GM23248 (cell line): Measurements from ENCODE around the gene NINL.

ENCODE experiments used
- EZH2 ChIP-seq: fragments of 200-600 bp; sonication (generic); IDR thresholded peaks from 2 replicates; pipeline ENCODE4 v1.6.1; 2018; ENCODE audit warnings: antibody characterized with exemption, mild to moderate bottlenecking; ENCODE audit not compliant: insufficient read depth, poor library complexity, severe bottlenecking
- EZH2phosphoT487 ChIP-seq: fragments of 200-600 bp; sonication (generic); IDR thresholded peaks from 2 replicates; pipeline ENCODE4 v1.6.1; 2018; ENCODE audit warnings: antibody characterized with exemption, moderate library complexity, mild to moderate bottlenecking, low read depth; ENCODE audit not compliant: insufficient read depth

DNA sequence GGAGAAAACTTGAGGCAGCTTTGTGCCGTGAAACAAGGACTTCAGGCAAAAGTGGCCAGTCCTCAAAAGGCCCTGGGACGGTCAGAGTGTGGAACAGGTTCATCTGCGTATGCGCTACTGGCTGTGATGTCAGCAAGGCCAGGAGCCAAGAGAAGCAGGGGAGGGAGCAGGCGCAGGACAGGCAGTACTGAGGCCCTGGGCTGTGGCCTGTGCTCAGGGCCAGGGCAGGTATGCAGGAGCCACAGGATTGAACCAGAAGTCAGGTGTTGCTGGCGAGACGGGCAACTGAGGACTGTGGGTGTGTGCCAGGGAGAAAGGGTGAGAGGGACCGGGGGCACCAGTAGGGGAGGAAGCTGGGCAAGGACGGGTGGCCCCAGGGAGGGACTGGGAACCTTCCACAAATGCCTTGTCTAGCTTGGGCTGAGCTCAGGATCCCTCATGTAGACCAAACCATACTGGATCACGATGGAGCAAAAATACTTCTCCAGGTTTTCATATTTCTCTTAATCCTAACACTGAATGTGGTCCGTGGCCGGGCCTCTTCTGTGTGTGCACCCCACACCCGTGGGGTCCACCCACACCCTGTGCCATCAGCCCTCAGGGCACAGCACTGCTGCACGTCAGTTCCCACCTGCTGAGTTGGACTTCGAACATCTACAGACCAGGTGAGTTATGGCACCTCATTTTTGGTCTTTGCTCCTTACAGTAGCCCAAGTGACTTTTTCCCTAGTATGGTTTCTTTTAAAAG, 131.0 kb downstream of the NINL start:
- TF ChIP-seq EZH2 (no peak), EZH2phosphoT487 (no peak)
